Measurements from ENCODE around the gene AKAP7.

DNA sequence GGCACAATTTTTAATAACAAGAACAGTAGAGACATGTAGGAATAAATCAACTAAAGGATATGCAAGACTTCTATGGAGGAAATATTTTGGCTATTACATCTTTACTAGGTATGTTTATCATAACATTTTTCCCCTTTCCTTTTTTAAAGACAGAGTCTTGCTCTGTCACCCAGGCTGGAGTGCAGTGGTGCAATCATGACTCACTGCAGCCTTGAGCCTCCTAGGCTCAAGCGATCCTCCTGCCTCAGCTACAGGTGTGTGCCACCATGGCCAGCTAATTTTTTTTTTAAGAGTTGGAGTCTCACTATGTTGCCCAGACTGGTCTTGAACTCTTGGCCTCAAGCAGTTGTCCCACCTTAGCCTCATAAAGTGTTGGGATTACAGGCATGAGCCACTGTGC is 37.0 kb downstream of the AKAP7 start:
- TF ChIP-seq CTCF (conservative IDR thresholded peaks at IDR 0.05; ENCODE audit: low read length) (no peak), EZH2phosphoT487 (IDR thresholded peaks at IDR 0.05; ENCODE audit: borderline replicate concordance) (no peak)
